HG02884 (cell line): ENCODE measurements around the gene KRT79.
"Not testable (repeated sequence)": the region's sequence is repeated elsewhere in the genome, so short reads cannot be mapped to it uniquely, and the experiment has no call there.

ENCODE experiments used
- ATAC-seq: cut with Tn5 transposase; IDR thresholded peaks from one replicate; pipeline ENCODE4 v1.9.1; 2021; ENCODE audit warnings: mild to moderate bottlenecking, moderate library complexity; ENCODE audit not compliant: unreplicated experiment

KRT79 gene

GRCh38 chr12:52833922-52834726 is at the start of gene KRT79:
Gene KRT79 (minus strand): TSS chr12:52834311. CDS start chr12:52834260, 51 bp downstream.
- ATAC-seq, result no peak

GRCh38 chr12:52880499-52880898 is 46.4 kb upstream of the KRT79 start:
- ATAC-seq, result not testable (repeated sequence)

- no peak for ATAC-seq
Observed at GRCh38 chr12:52879394-52880351, 45.6 kb upstream of the KRT79 start.

- no peak for ATAC-seq
Observed at GRCh38 chr12:52878507-52879393, 44.6 kb upstream of the KRT79 start.

- ATAC-seq, result no peak
Observed at GRCh38 chr12:52877242-52877641, 43.1 kb upstream of the KRT79 start.

GRCh38 chr12:52876372-52876771 is 42.3 kb upstream of the KRT79 start:
- ATAC-seq, result no peak

GRCh38 chr12:52874573-52875435 is 40.7 kb upstream of the KRT79 start:
- ATAC-seq, result no peak

GRCh38 chr12:52873832-52874572 is 39.9 kb upstream of the KRT79 start:
- ATAC-seq, result no peak

- no peak for ATAC-seq
Observed at GRCh38 chr12:52873513-52873831, 39.4 kb upstream of the KRT79 start.

GRCh38 chr12:52872644-52873389 is 38.7 kb upstream of the KRT79 start:
- no peak for ATAC-seq

GRCh38 chr12:52871291-52872039 is 37.4 kb upstream of the KRT79 start:
- no peak for ATAC-seq

GRCh38 chr12:52870361-52871290 is 36.5 kb upstream of the KRT79 start:
- ATAC-seq, result peak; percentile 56

- no peak for ATAC-seq
Observed at GRCh38 chr12:52867642-52868041, 33.5 kb upstream of the KRT79 start.

GRCh38 chr12:52867152-52867551 is 33.0 kb upstream of the KRT79 start:
- no peak for ATAC-seq

- no peak for ATAC-seq
Observed at GRCh38 chr12:52865090-52865944, 31.2 kb upstream of the KRT79 start.

GRCh38 chr12:52862023-52862422 is 27.9 kb upstream of the KRT79 start:
- ATAC-seq, result no peak
